CD14-positive monocyte (primary cell): ENCODE results near the gene MKLN1. TPM values are rescaled to one million over a fixed set of nuclear protein-coding genes. Genes with fewer than 3 reads are reported as not detected.

Source experiments
- DNase-seq, 3 donors: peaks; one replicate each; pipeline ENCODE4 v3.0.0-alpha.2; 2011 to 2022
- H2AFZ ChIP-seq: 2 replicates; pipeline ENCODE4 v1.6.0; 2012; ENCODE audit warnings: mild to moderate bottlenecking, low read depth, low read length, inconsistent platforms; ENCODE audit not compliant: insufficient read depth, poor library complexity, severe bottlenecking
- H3K27ac ChIP-seq, 2 donors: 1 replicate in 1 of 2; 2 replicates in 1 of 2; pipeline ENCODE4 v1.5.1; 2012 to 2013; ENCODE audit warnings: low read length in 2 of 2, control low read depth in 1 of 2, inconsistent platforms in 1 of 2, low read depth in 1 of 2, mild to moderate bottlenecking in 1 of 2
- H3K27me3 ChIP-seq, 2 donors: one replicate each; pipeline versions ENCODE4 v1.6.0 to v1.6.1; 2011 to 2013; ENCODE audit warnings: low read length in 2 of 2; ENCODE audit not compliant: control insufficient read depth in 2 of 2, insufficient read depth in 2 of 2
- H3K36me3 ChIP-seq, 2 donors: replicated peaks in 1 of 2; 1 replicate in 1 of 2; 2 replicates in 1 of 2; pipeline versions ENCODE4 v1.5.1 to v1.6.1; 2012 to 2013; ENCODE audit warnings: low read length in 2 of 2, control low read depth in 1 of 2, inconsistent platforms in 1 of 2, mild to moderate bottlenecking in 1 of 2; ENCODE audit not compliant: insufficient read depth in 2 of 2, control insufficient read depth in 1 of 2
- H3K4me1 ChIP-seq, 2 donors: 1 replicate in 1 of 2; 2 replicates in 1 of 2; pipeline versions ENCODE4 v1.5.1 to v1.6.1; 2012 to 2013; ENCODE audit warnings: low read length in 2 of 2, control low read depth in 1 of 2, inconsistent platforms in 1 of 2, mild to moderate bottlenecking in 1 of 2, moderate library complexity in 1 of 2; ENCODE audit not compliant: insufficient read depth in 2 of 2, control insufficient read depth in 1 of 2
- H3K4me2 ChIP-seq: replicated peaks from 2 replicates; pipeline ENCODE3; 2012; ENCODE audit warnings: low read length, moderate library complexity, mild to moderate bottlenecking; ENCODE audit not compliant: poor library complexity, severe bottlenecking; ENCODE audit errors: extremely low read depth
- H3K4me3 ChIP-seq, 3 experiments: fragments of 200-600 bp in 1 of 3; sonication (generic) in 1 of 3; replicated peaks in 1 of 3; 1 replicate in 2 of 3; 2 replicates in 1 of 3; pipeline ENCODE4 v1.5.1; 2011 to 2013; ENCODE audit warnings: low read length in 3 of 3, mild to moderate bottlenecking in 3 of 3, control low read depth in 2 of 3, low read depth in 2 of 3, inconsistent platforms in 1 of 3, moderate library complexity in 1 of 3
- H3K79me2 ChIP-seq: 2 replicates; pipeline ENCODE4 v1.6.0; 2012; ENCODE audit warnings: mild to moderate bottlenecking, control low read depth, inconsistent platforms, low read length, moderate library complexity; ENCODE audit not compliant: insufficient read depth
- H3K9ac ChIP-seq: 2 replicates; pipeline ENCODE4 v1.6.0; 2017; ENCODE audit warnings: low read length, mild to moderate bottlenecking; ENCODE audit not compliant: insufficient read depth, poor library complexity, severe bottlenecking
- H3K9me3 ChIP-seq, 2 donors: replicated peaks in 1 of 2; 1 replicate in 1 of 2; 2 replicates in 1 of 2; pipeline versions ENCODE4 v1.5.1 to v1.6.1; 2012 to 2013; ENCODE audit warnings: low read length in 2 of 2, control low read depth in 1 of 2; ENCODE audit not compliant: control insufficient read depth in 1 of 2, insufficient read depth in 1 of 2
- H4K20me1 ChIP-seq: 2 replicates; pipeline ENCODE4 v1.6.0; 2012; ENCODE audit warnings: mild to moderate bottlenecking, low read length, control low read depth, moderate library complexity; ENCODE audit not compliant: insufficient read depth
- H3K27ac Mint-ChIP-seq, 7 donors: one replicate each; pipeline ENCODE4 v1.8.0; 2020; ENCODE audit warnings: mild to moderate bottlenecking in 7 of 7, mixed read lengths in 7 of 7, moderate library complexity in 6 of 7, inconsistent platforms in 2 of 7
- H3K27me3 Mint-ChIP-seq, 3 donors: one replicate each; pipeline ENCODE4 v1.8.0; 2021 to 2022; ENCODE audit warnings: low read depth in 3 of 3, mild to moderate bottlenecking in 3 of 3, mixed read lengths in 3 of 3, moderate library complexity in 3 of 3, inconsistent platforms in 1 of 3
- H3K36me3 Mint-ChIP-seq, 2 donors: one replicate each; pipeline ENCODE4 v1.8.0; 2020; ENCODE audit warnings: mixed read lengths in 2 of 2, inconsistent platforms in 1 of 2, mild to moderate bottlenecking in 1 of 2
- H3K4me1 Mint-ChIP-seq: one replicate; pipeline ENCODE4 v1.8.0; 2020; ENCODE audit warnings: mild to moderate bottlenecking, mixed read lengths
- H3K4me3 Mint-ChIP-seq, 2 donors: one replicate each; pipeline ENCODE4 v1.8.0; 2020; ENCODE audit warnings: mild to moderate bottlenecking in 2 of 2, mixed read lengths in 2 of 2, moderate library complexity in 1 of 2
- H3K9me3 Mint-ChIP-seq, 7 donors: one replicate each; pipeline ENCODE4 v1.8.0; 2020 to 2022; ENCODE audit warnings: mixed read lengths in 7 of 7, mild to moderate bottlenecking in 6 of 7, moderate library complexity in 6 of 7, inconsistent platforms in 2 of 7
- CTCF ChIP-seq: fragments of 200-600 bp; IDR thresholded peaks from one replicate; pipeline ENCODE4 v1.8.0; 2022; ENCODE audit warnings: antibody characterized with exemption, mild to moderate bottlenecking
- WGBS: methylation state at CpG from one replicate; pipeline ENCODE4 v1.1.5; 2013; ENCODE audit warnings: missing lambda C conversion rate; ENCODE audit not compliant: insufficient coverage; 5-methylcytosine and 5-hydroxymethylcytosine counted together
- intact Hi-C, 2 donors: fragments of 100-400 bp; cut with micrococcal nuclease; formaldehyde crosslinking; loops; one replicate each; pipeline versions ENCODE4 v1.15.0 to v1.15.1; 2023
- polyA plus RNA-seq, 3 donors: library from polyadenylated mRNA; depleted of rRNA in 1 of 3; unstranded in 2 of 3; stranded (reverse) in 1 of 3; fragments of 300-500 nt in 2 of 3; fragments of >200 nt in 1 of 3; fragmentation: Illumina TruSeq in 2 of 3; gene quantifications; 1 replicate in 2 of 3; 2 replicates in 1 of 3; pipeline ENCODE4 v1.2.3, GENCODE V29; 2012 to 2021

Gene MKLN1
- polyA plus RNA-seq, 3 donors, result 12.2 to 18.5 (median 17.2) TPM

- no peak overlapping the region for H2AFZ ChIP-seq
- intact Hi-C loops, result no loop called here
- peaks cover 99% of the 10 kb centered on the region for H3K79me2 ChIP-seq
- no peak overlapping the region for H3K4me3 ChIP-seq
- H3K4me1 ChIP-seq, result peaks cover 0 to 11% of the 10 kb centered on the region in 2 donors
- no CpG with 5 or more reads among the region's 1 CpG for WGBS
- no peaks in the 10 kb centered on the region for H3K27me3 Mint-ChIP-seq
- H3K9me3 Mint-ChIP-seq, result peaks cover 6 to 12% (median 7%) of the 10 kb centered on the region in 7 donors
- H4K20me1 ChIP-seq, result peaks cover 94% of the 10 kb centered on the region
- DNase-seq, result no peak
- no peak overlapping the region for H3K9ac ChIP-seq
- no peak overlapping the region for H3K27ac ChIP-seq
- no peak overlapping the region for H3K4me2 ChIP-seq
- H3K4me3 Mint-ChIP-seq, result no peak overlapping the region
- no peaks in the 10 kb centered on the region for H3K27me3 ChIP-seq
- peaks cover 0 to 6% of the 10 kb centered on the region in 2 donors for H3K9me3 ChIP-seq
- peaks cover 7 to 13% of the 10 kb centered on the region in 2 donors for H3K36me3 Mint-ChIP-seq
- H3K4me1 Mint-ChIP-seq, result peaks cover 24% of the 10 kb centered on the region
- no peaks in the 10 kb centered on the region for H3K36me3 ChIP-seq
- H3K27ac Mint-ChIP-seq, result no peak overlapping the region
- TF ChIP-seq CTCF, result no peak
Observed at GRCh38 chr7:131341690-131342089, 14.0 kb downstream of the MKLN1 start.

- H3K9me3 Mint-ChIP-seq, result peaks cover 0 to 5% (median 2%) of the 10 kb centered on the region in 7 donors
- no peak overlapping the region for H3K4me3 Mint-ChIP-seq
- Histone ChIP-seq H3K9ac (no peak overlapping the region), H3K27me3 (no peaks in the 10 kb centered on the region), H2AFZ (no peak overlapping the region), H3K4me2 (no peak overlapping the region), H3K27ac (no peak overlapping the region), H3K79me2 (peaks cover 99% of the 10 kb centered on the region), H4K20me1 (peaks cover 98% of the 10 kb centered on the region), H3K4me3 (no peak overlapping the region), H3K9me3 (no peaks in the 10 kb centered on the region), H3K36me3 (no peaks in the 10 kb centered on the region), H3K4me1 (peaks cover 0 to 11% of the 10 kb centered on the region in 2 donors)
- WGBS, result 0% methylated on average over 1 of the region's 2 CpGs
- peak overlapping the region in 1 of 7 donors; percentile 62 for H3K27ac Mint-ChIP-seq
- TF ChIP-seq CTCF, result no peak
- intact Hi-C loops, result no loop called here
- peak; percentile 33 to 47 (median 34) for DNase-seq
- H3K27me3 Mint-ChIP-seq, result no peaks in the 10 kb centered on the region
- peaks cover 27% of the 10 kb centered on the region for H3K4me1 Mint-ChIP-seq
- H3K36me3 Mint-ChIP-seq, result peaks cover 4 to 7% of the 10 kb centered on the region in 2 donors
Observed at GRCh38 chr7:131342864-131343442, 15.3 kb downstream of the MKLN1 start.
